CD8-positive, alpha-beta memory T cell (primary cell): ENCODE results near the gene LGALS7B. TPM values are rescaled to one million over a fixed set of nuclear protein-coding genes. Genes with fewer than 3 reads are reported as not detected.
A peak's percentile ranks its signal among the peaks of the same experiment; 100 is the strongest.

Experiments
- CTCF ChIA-PET: fragments of 350-600 bp; sonication (Branson Sonifier 250); formaldehyde crosslinking; loops from one replicate; lab custom pipeline; 2021; ENCODE audit warnings: antibody characterized with exemption; lab: Charles Lee
- POLR2A ChIA-PET: fragments of 350-600 bp; sonication (Branson Sonifier 250); formaldehyde crosslinking; loops from one replicate; lab custom pipeline; 2021; ENCODE audit warnings: antibody characterized with exemption; lab: Charles Lee
- DNase-seq, 5 donors: peaks; one replicate each; pipeline versions ENCODE4 v3.0.0 to v3.0.0-alpha.2; 2020 to 2022; ENCODE audit warnings: mixed read lengths in 1 of 5
- H3K27ac ChIP-seq: one replicate; pipeline ENCODE4 v1.7.0; 2013; ENCODE audit warnings: low read depth, mild to moderate bottlenecking, low read length, moderate library complexity
- H3K27me3 ChIP-seq: 2 replicates; pipeline ENCODE4 v1.7.0; 2013; ENCODE audit warnings: low read length, mild to moderate bottlenecking; ENCODE audit not compliant: insufficient read depth, poor library complexity, severe bottlenecking
- H3K36me3 ChIP-seq: 2 replicates; pipeline ENCODE4 v1.7.0; 2013; ENCODE audit warnings: mild to moderate bottlenecking, low read length, moderate library complexity; ENCODE audit not compliant: insufficient read depth
- H3K4me1 ChIP-seq: 2 replicates; pipeline ENCODE4 v1.7.0; 2013; ENCODE audit warnings: mild to moderate bottlenecking, low read length, moderate library complexity; ENCODE audit not compliant: insufficient read depth
- H3K4me3 ChIP-seq: 2 replicates; pipeline ENCODE4 v1.7.0; 2013; ENCODE audit warnings: mild to moderate bottlenecking, low read length
- H3K9me3 ChIP-seq: 2 replicates; pipeline ENCODE4 v1.7.0; 2013; ENCODE audit warnings: mild to moderate bottlenecking, low read length
- H3K27ac Mint-ChIP-seq, 8 donors: one replicate each; pipeline ENCODE4 v1.8.0; 2020 to 2021; ENCODE audit warnings: mixed read lengths in 8 of 8, mild to moderate bottlenecking in 6 of 8, inconsistent platforms in 3 of 8, moderate library complexity in 3 of 8
- H3K27me3 Mint-ChIP-seq, 2 donors: one replicate each; pipeline ENCODE4 v1.8.0; 2020 to 2021; ENCODE audit warnings: mixed read lengths in 2 of 2, mild to moderate bottlenecking in 1 of 2, moderate library complexity in 1 of 2
- H3K36me3 Mint-ChIP-seq, 3 donors: one replicate each; pipeline ENCODE4 v1.8.0; 2020 to 2021; ENCODE audit warnings: mixed read lengths in 3 of 3, inconsistent platforms in 1 of 3, mild to moderate bottlenecking in 1 of 3
- H3K4me1 Mint-ChIP-seq, 3 donors: one replicate each; pipeline ENCODE4 v1.8.0; 2020 to 2021; ENCODE audit warnings: mixed read lengths in 3 of 3, inconsistent platforms in 1 of 3, mild to moderate bottlenecking in 1 of 3
- H3K4me3 Mint-ChIP-seq, 7 donors: one replicate each; pipeline ENCODE4 v1.8.0; 2020 to 2021; ENCODE audit warnings: mixed read lengths in 7 of 7, mild to moderate bottlenecking in 6 of 7, moderate library complexity in 4 of 7, inconsistent platforms in 2 of 7
- H3K9me3 Mint-ChIP-seq, 5 donors: one replicate each; pipeline ENCODE4 v1.8.0; 2020 to 2022; ENCODE audit warnings: mixed read lengths in 5 of 5, mild to moderate bottlenecking in 3 of 5, moderate library complexity in 2 of 5, inconsistent platforms in 1 of 5
- polyA plus RNA-seq: library from polyadenylated mRNA; unstranded; fragments of 300-500 nt; fragmentation: Illumina TruSeq; gene quantifications from one replicate; pipeline ENCODE4 v1.2.3, GENCODE V29; 2021
- total RNA-seq, 2 experiments: library from RNA; stranded (reverse); gene quantifications; one replicate each; pipeline ENCODE4 v1.2.3, GENCODE V29; 2021

The LGALS7B gene
- total RNA-seq (not detected), polyA plus RNA-seq (not detected)

DNA sequence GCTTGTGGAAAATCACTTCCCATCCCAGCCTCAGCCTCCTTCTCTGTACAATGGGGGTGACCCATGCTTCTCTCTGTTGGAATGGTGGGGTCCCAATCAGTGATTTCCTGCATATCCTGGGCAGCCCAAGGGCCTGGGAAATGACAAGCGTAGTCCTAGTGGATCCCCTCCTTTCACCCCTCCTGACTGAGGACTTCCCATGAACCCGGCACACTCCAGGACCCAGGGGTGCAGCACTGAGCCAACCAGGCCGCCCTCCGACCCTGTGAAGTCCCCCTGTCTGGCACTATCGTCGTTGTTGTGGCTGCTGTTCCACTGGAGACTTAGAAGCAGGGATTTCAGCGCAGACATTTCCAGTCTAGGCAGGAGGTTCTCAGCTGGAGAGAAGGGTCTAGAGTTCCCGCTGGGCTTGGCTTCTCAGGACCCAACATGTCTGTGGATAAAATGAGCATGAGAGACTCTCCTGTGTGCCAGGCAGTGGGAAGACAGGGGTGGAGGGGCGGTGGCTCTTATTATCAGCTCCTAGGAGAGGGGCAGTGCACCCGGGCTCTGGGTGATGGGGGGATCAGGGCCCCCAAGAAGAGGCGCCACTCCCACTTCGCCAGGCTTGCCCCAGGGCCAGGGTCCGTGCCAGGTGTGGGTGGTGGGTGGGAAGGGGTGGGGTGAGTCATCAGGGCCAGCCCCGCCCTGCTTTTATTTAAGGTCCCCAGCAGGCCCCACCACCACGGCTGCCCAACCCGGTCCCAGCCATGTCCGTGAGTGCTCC is at the start of gene LGALS7B:
LGALS7B (plus strand) TSS at position 723 of the 766 bp plus-strand sequence; CDS start at position 750, 27 bp downstream.
- Mint-ChIP-seq H3K36me3 (no peaks in the 10 kb centered on the region), H3K27me3 (peaks cover 0 to 3% of the 10 kb centered on the region in 2 donors), H3K9me3 (no peaks in the 10 kb centered on the region), H3K4me3 (no peak within 1 kb of the TSS), H3K4me1 (peaks cover 4 to 6% (median 4%) of the 10 kb centered on the region in 3 donors), H3K27ac (peak within 1 kb of the TSS in 3 of 8 donors; percentile 14 to 57 (median 17))
- Histone ChIP-seq H3K4me1 (no peaks in the 10 kb centered on the region), H3K36me3 (no peaks in the 10 kb centered on the region), H3K27ac (no peak within 1 kb of the TSS), H3K9me3 (no peaks in the 10 kb centered on the region), H3K27me3 (no peaks in the 10 kb centered on the region), H3K4me3 (no peak within 1 kb of the TSS)
- ChIA-PET CTCF (interaction anchor here (0.6 kb wide), 1 partner anchor 19 kb away, joined by 3 read pairs; no protein-coding TSS in a partner anchor), POLR2A (no interaction called here)
- DNase-seq = no peak

DNA sequence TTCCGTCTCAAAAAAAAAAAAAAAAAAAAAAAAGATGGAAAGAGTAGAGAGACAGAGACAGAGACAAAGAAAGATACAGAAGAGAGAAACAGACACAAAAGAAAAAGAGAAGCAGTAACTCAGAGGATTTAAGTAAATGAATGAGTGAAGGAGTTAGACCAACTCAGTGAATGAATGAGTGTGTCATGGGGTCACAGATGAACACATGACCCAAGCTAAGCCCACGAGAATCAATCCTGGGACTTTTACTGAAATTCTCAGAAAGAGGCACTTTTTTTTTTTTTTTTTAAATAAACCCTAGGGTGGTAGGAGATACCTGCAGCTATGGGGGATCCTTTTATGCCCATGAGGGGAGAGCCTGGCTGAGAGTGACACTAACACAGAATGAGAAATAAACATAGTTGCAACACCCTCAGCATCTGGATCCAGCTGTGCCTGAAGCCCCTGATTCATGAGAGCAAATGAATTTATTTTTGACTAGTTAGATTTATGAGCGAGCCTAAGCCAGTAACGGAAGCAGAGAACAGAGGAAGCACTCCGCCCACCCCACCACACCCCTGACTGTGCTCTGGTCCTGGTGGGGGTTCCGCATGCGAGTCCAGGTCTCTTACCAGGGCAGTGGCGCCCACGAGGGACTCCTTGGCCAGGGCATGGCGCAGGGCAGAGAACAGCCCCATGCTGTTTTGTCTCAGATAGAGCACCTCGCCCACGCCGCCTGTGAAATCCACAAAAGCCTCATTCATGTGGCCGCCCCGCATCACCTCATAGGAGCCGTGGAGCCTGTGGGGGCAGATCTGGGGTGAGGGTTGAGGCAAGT is 49.4 kb upstream of the LGALS7B start:
- Mint-ChIP-seq H3K4me3 (peak overlapping the region in 4 of 7 donors; percentile 43 to 66 (median 58)), H3K27ac (peak overlapping the region; percentile 21 to 78 (median 48)), H3K27me3 (peaks cover 0 to 3% of the 10 kb centered on the region in 2 donors), H3K4me1 (peaks cover 25 to 41% (median 30%) of the 10 kb centered on the region in 3 donors), H3K9me3 (peaks cover 0 to 1% (median 0%) of the 10 kb centered on the region in 5 donors), H3K36me3 (no peaks in the 10 kb centered on the region)
- CTCF ChIA-PET = interaction anchor here (2.8 kb wide), 1 partner anchor 30 kb away, joined by 7 read pairs; no protein-coding TSS in a partner anchor
- DNase-seq = peak in 2 of 5 donors; percentile 17 to 47
- POLR2A ChIA-PET = interaction anchor here (0.7 kb wide), 1 partner anchor 1273 kb away, joined by 6 read pairs; the partner anchor contains the start of gene ZNF569
- Histone ChIP-seq H3K4me1 (peaks cover 17% of the 10 kb centered on the region), H3K27me3 (no peaks in the 10 kb centered on the region), H3K4me3 (no peak overlapping the region), H3K9me3 (no peaks in the 10 kb centered on the region), H3K36me3 (no peaks in the 10 kb centered on the region), H3K27ac (no peak overlapping the region)

DNA sequence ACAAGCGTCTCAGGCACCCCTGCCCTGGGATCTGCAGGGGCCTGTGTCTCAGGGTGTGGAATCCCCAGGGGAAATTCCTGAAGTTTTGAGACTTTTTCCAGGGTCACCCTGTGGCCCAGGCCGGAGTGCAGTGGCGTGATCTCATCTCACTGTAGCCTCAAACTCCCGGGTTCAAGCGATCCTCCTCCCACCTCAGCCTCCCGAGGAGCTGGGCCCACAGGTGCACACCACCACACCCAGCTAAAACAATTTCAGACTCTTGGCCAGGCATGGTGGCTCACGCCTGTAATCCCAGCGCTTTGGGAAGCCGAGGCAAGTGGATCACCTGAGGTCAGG is 48.8 kb upstream of the LGALS7B start:
- POLR2A ChIA-PET = no interaction called here

DNA sequence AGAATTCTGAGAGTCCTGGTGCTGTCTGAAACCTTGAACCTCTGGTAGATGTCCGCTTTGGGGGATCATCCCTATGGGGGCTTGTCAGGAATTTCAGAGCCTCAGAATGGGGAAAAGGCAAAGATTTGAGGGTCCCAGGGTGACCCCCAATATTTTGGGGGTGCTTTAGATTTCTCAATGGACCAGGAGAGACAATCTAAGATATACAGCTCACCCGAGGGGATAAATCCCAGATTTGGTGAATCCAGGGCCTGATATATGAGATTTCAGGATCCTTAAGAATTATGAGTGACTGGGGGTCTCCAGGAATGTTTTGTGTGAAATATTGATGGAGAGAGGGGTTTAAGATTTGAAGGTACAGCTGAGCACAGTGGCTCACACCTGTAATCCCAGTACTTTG is 48.1 kb upstream of the LGALS7B start:
- no peaks in the 10 kb centered on the region for H3K9me3 Mint-ChIP-seq
- H3K4me1 Mint-ChIP-seq = peaks cover 21 to 32% (median 24%) of the 10 kb centered on the region in 3 donors
- ChIA-PET POLR2A (no interaction called here), CTCF (interaction anchor here (1.9 to 2.8 kb wide), 2 partner anchors 13 to 29 kb away, joined by 4 to 7 read pairs; no protein-coding TSS in a partner anchor)
- peak overlapping the region in 3 of 8 donors; percentile 21 to 43 (median 42) for H3K27ac Mint-ChIP-seq
- no peaks in the 10 kb centered on the region for H3K36me3 Mint-ChIP-seq
- H3K4me3 Mint-ChIP-seq = no peak overlapping the region
- no peak for DNase-seq
- Histone ChIP-seq H3K27ac (no peak overlapping the region), H3K4me1 (peaks cover 10% of the 10 kb centered on the region), H3K36me3 (no peaks in the 10 kb centered on the region), H3K9me3 (no peaks in the 10 kb centered on the region), H3K4me3 (no peak overlapping the region), H3K27me3 (no peaks in the 10 kb centered on the region)
- no peaks in the 10 kb centered on the region for H3K27me3 Mint-ChIP-seq

More for the DNA sequence above, 48.8 kb upstream of the LGALS7B start:
- H3K9me3 Mint-ChIP-seq = no peaks in the 10 kb centered on the region
- H3K4me3 Mint-ChIP-seq = peak overlapping the region in 1 of 7 donors; percentile 57
- Histone ChIP-seq H3K27ac (no peak overlapping the region), H3K27me3 (no peaks in the 10 kb centered on the region), H3K4me3 (no peak overlapping the region), H3K4me1 (peaks cover 12% of the 10 kb centered on the region), H3K36me3 (no peaks in the 10 kb centered on the region), H3K9me3 (no peaks in the 10 kb centered on the region)
- H3K4me1 Mint-ChIP-seq = peaks cover 21 to 35% (median 24%) of the 10 kb centered on the region in 3 donors
- CTCF ChIA-PET = interaction anchor here (2.8 kb wide), 1 partner anchor 29 kb away, joined by 7 read pairs; no protein-coding TSS in a partner anchor
- no peaks in the 10 kb centered on the region for H3K36me3 Mint-ChIP-seq
- H3K27ac Mint-ChIP-seq = peak overlapping the region in 2 of 8 donors; percentile 70 to 78
- DNase-seq = no peak
- H3K27me3 Mint-ChIP-seq = peaks cover 0 to 2% of the 10 kb centered on the region in 2 donors

DNA sequence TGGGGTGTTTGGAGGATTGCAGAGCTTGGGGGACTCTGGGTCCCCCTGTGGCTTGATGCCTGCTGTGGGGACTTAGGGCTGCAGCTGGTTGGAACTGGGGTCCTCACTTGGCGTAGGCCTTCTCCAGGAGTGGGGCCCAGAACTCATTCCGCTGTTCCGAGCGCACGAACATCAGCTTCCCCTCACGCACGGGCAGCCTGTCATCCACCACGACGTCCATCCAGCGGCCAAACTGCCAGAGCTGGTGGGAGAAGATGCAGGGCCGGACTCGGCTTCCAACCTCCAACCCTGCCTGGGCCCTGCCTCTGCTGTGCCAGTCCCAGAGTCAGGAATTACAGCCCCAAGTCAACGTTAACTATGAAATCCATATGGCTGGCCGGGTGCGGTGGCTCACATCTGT is 47.3 kb upstream of the LGALS7B start:
- Mint-ChIP-seq H3K36me3 (no peaks in the 10 kb centered on the region), H3K4me3 (peak overlapping the region in 1 of 7 donors; percentile 37), H3K9me3 (no peaks in the 10 kb centered on the region), H3K27me3 (no peaks in the 10 kb centered on the region), H3K4me1 (peaks cover 18 to 29% (median 24%) of the 10 kb centered on the region in 3 donors), H3K27ac (peak overlapping the region in 1 of 8 donors; percentile 17)
- H3K4me1 ChIP-seq = peaks cover 10% of the 10 kb centered on the region
- POLR2A ChIA-PET = no interaction called here
- H3K27ac ChIP-seq = no peak overlapping the region
- no peaks in the 10 kb centered on the region for H3K36me3 ChIP-seq
- H3K4me3 ChIP-seq = no peak overlapping the region
- CTCF ChIA-PET = interaction anchor here (0.8 to 2.8 kb wide), 4 partner anchors 14 to 226 kb away, joined by 3 to 7 read pairs (median 4); no protein-coding TSS in a partner anchor
- no peaks in the 10 kb centered on the region for H3K27me3 ChIP-seq
- DNase-seq = no peak
- no peaks in the 10 kb centered on the region for H3K9me3 ChIP-seq

DNA sequence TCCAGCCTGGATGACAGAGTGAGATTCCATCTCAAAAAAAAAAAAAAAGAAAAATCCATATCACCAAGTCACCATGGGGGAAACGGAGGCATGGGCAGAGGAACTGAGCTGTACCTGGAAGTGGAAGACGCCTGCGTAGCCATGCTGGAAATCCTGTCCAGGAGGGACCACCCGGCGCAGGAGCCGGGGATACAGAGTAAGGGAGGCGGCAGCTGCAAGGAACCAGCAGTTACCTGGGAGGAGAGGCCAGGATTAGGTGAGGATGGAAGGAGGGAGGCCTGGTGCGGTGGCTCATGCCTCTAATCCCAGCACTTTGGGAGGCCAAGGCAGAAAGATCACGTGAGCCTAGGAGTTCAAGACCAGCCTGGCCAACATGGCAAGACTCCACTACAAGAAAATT is 46.7 kb upstream of the LGALS7B start:
- ChIA-PET POLR2A (interaction anchor here (0.7 kb wide), 1 partner anchor 31 kb away, joined by 9 read pairs; no protein-coding TSS in a partner anchor), CTCF (interaction anchor here (0.8 to 2.8 kb wide), 4 partner anchors 14 to 226 kb away, joined by 3 to 7 read pairs (median 4); no protein-coding TSS in a partner anchor)
- Histone ChIP-seq H3K27ac (no peak overlapping the region), H3K4me1 (peaks cover 10% of the 10 kb centered on the region), H3K4me3 (no peak overlapping the region), H3K27me3 (no peaks in the 10 kb centered on the region), H3K9me3 (no peaks in the 10 kb centered on the region), H3K36me3 (no peaks in the 10 kb centered on the region)
- DNase-seq = no peak
- Mint-ChIP-seq H3K27ac (peak overlapping the region in 1 of 8 donors; percentile 17), H3K9me3 (no peaks in the 10 kb centered on the region), H3K36me3 (no peaks in the 10 kb centered on the region), H3K4me3 (no peak overlapping the region), H3K4me1 (peaks cover 18 to 28% (median 24%) of the 10 kb centered on the region in 3 donors), H3K27me3 (no peaks in the 10 kb centered on the region)

DNA sequence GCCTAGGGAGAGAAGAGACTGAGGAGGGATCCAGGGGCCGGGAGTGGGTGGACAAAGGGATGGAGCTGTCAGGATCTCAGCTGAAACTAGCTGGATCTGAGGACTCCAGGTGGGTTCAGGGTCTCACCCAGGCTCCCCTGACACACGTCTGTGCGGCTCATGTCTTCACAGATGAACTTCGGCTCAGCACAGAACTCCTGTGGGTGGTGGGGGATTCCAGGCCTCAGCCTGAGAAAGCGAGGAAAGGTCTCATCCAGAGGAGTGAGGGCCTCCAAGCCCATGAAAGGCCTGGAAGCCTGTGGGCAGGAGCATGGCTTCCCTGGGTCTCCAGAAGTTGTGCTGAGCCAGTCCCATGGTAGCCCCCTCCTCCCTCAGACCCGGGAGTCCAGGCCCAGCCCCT is 46.1 kb upstream of the LGALS7B start:
- H3K9me3 ChIP-seq = no peaks in the 10 kb centered on the region
- H3K27ac ChIP-seq = no peak overlapping the region
- Mint-ChIP-seq H3K9me3 (no peaks in the 10 kb centered on the region), H3K27me3 (no peaks in the 10 kb centered on the region), H3K27ac (no peak overlapping the region), H3K4me1 (peaks cover 14 to 23% (median 19%) of the 10 kb centered on the region in 3 donors), H3K4me3 (peak overlapping the region in 1 of 7 donors; percentile 19), H3K36me3 (no peaks in the 10 kb centered on the region)
- H3K27me3 ChIP-seq = no peaks in the 10 kb centered on the region
- ChIA-PET POLR2A (interaction anchor here (0.7 kb wide), 1 partner anchor 31 kb away, joined by 9 read pairs; no protein-coding TSS in a partner anchor), CTCF (no interaction called here)
- H3K4me3 ChIP-seq = no peak overlapping the region
- no peak for DNase-seq
- H3K4me1 ChIP-seq = peaks cover 10% of the 10 kb centered on the region
- no peaks in the 10 kb centered on the region for H3K36me3 ChIP-seq
